ENCODE results near the gene ASXL2.

DNA sequence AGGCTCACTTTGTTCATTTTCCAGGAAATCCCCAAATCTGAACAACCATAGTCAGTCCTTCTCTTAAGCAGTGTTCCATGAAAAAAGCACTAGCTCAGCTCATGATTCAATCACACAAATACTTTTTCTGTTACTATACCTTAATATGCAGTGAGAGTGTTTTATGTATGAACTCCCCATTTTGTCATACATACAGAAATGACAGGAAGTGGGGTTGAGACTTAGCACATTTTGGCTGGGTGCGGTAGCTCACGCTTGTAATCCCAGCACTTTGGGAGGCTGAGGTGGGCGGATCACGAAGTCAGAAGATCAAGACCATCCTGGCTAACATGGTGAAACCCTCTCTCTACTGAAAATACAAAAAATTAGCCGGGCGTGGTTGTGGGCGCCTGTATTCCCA lies 149.7 kb downstream of the ASXL2 start:
- TF ChIP-seq, protein P1, sequence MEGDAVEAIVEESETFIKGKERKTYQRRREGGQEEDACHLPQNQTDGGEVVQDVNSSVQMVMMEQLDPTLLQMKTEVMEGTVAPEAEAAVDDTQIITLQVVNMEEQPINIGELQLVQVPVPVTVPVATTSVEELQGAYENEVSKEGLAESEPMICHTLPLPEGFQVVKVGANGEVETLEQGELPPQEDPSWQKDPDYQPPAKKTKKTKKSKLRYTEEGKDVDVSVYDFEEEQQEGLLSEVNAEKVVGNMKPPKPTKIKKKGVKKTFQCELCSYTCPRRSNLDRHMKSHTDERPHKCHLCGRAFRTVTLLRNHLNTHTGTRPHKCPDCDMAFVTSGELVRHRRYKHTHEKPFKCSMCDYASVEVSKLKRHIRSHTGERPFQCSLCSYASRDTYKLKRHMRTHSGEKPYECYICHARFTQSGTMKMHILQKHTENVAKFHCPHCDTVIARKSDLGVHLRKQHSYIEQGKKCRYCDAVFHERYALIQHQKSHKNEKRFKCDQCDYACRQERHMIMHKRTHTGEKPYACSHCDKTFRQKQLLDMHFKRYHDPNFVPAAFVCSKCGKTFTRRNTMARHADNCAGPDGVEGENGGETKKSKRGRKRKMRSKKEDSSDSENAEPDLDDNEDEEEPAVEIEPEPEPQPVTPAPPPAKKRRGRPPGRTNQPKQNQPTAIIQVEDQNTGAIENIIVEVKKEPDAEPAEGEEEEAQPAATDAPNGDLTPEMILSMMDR (IDR thresholded peaks at IDR 0.05) = no peak
- no peak for TF ChIP-seq POLR2A (IDR thresholded peaks at IDR 0.05)
